ENCODE results near the gene C16orf95.

DNA sequence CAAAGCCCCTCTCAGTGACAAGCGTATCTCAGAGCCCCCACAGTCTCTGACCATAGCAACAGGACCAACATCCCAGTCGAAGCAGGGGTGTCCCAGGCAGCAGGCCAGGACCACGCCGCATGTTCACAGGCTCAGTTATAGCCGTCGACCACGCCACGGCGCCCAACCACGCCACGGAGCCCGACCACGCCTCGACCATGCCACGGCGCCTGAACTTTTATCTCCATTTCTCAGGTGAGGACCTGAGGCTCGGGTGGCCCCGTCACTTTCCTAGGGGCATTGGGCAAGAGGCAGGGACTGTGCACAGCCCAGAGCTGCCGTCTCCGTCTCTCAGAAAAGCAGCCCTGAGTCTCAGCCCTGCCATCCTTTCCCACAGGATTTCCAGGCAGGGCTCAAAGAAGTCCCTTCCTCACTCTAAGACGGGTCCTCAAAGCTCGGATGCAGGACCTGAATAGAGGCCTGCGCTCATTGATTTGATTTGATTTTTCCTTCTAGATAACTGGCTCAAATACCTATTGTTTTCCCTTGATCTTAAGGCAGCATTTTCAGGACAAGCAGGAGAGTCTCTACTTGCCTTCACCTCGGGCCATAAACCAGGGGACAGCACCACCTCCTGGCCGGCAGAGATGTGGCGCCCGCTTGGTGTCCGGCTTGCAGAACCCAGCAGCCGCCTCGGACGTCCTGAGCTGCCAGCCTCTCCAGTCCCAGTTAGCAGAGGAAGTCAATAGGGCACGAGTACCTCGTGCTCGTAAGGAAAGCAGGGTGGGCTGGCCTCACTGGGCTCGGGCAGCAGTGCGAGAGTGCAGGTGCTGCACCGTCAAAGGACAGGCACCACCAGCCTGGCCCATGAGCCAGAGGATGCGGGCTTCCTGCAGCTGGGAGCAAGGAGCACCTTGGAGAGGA is 38.8 kb downstream of the C16orf95 start:
- TF ChIP-seq MAZ (IDR thresholded peaks at IDR 0.05; ENCODE audit: borderline replicate concordance, low read depth, low read length) (no peak), FOS (IDR thresholded peaks at IDR 0.05; ENCODE audit: low read depth, low read length) (no peak), CEBPB (IDR thresholded peaks at IDR 0.05; ENCODE audit: low read depth, low read length) (no peak), POLR2A (IDR thresholded peaks at IDR 0.05; ENCODE audit: low read depth, low read length) (no peak), SMC3 (IDR thresholded peaks at IDR 0.05; ENCODE audit: low read depth, low read length) (peak; percentile 97)
- TF ChIP-seq, protein P1, sequence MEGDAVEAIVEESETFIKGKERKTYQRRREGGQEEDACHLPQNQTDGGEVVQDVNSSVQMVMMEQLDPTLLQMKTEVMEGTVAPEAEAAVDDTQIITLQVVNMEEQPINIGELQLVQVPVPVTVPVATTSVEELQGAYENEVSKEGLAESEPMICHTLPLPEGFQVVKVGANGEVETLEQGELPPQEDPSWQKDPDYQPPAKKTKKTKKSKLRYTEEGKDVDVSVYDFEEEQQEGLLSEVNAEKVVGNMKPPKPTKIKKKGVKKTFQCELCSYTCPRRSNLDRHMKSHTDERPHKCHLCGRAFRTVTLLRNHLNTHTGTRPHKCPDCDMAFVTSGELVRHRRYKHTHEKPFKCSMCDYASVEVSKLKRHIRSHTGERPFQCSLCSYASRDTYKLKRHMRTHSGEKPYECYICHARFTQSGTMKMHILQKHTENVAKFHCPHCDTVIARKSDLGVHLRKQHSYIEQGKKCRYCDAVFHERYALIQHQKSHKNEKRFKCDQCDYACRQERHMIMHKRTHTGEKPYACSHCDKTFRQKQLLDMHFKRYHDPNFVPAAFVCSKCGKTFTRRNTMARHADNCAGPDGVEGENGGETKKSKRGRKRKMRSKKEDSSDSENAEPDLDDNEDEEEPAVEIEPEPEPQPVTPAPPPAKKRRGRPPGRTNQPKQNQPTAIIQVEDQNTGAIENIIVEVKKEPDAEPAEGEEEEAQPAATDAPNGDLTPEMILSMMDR (conservative IDR thresholded peaks at IDR 0.05; ENCODE audit: low read depth, low read length) = peak; percentile 94
- TF ChIP-seq, protein P2, sequence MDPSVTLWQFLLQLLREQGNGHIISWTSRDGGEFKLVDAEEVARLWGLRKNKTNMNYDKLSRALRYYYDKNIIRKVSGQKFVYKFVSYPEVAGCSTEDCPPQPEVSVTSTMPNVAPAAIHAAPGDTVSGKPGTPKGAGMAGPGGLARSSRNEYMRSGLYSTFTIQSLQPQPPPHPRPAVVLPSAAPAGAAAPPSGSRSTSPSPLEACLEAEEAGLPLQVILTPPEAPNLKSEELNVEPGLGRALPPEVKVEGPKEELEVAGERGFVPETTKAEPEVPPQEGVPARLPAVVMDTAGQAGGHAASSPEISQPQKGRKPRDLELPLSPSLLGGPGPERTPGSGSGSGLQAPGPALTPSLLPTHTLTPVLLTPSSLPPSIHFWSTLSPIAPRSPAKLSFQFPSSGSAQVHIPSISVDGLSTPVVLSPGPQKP (IDR thresholded peaks at IDR 0.05; ENCODE audit: borderline replicate concordance, low read depth, low read length) = no peak

Data from IMR-90 (cell line).